HepG2 (cell line): ENCODE data around the gene KAT2A. TPM values are rescaled to one million over a fixed set of nuclear protein-coding genes. Genes with fewer than 3 reads are reported as not detected.

Source experiments
- AKAP8 ChIP-seq: sonication (generic); formaldehyde crosslinking; IDR thresholded peaks from 2 replicates; pipeline ENCODE4 v1.5.1; 2020; ENCODE audit warnings: mild to moderate bottlenecking, missing genetic modification reagents
- CHD2 ChIP-seq: IDR thresholded peaks from 2 replicates; pipeline ENCODE4 v1.6.1; 2011; ENCODE audit warnings: low read depth, low read length, improper control_type of control experiment
- GABPA ChIP-seq, 2 experiments: IDR thresholded peaks; 2 replicates each; pipeline ENCODE4 v1.6.1; 2011 to 2016; ENCODE audit warnings: low read depth in 2 of 2, low read length in 1 of 2, missing biosample characterization in 1 of 2, missing genetic modification characterization in 1 of 2
- HIVEP1 ChIP-seq: sonication (generic); formaldehyde crosslinking; IDR thresholded peaks from 2 replicates; pipeline ENCODE4 v1.4.0; 2020; ENCODE audit warnings: mild to moderate bottlenecking, missing genetic modification reagents
- HNRNPL ChIP-seq: fragments of 200-400 bp; formaldehyde crosslinking; IDR thresholded peaks from 2 replicates; pipeline ENCODE4 v1.6.1; 2017; ENCODE audit warnings: mild to moderate bottlenecking, low read depth, low read length
- KMT2A ChIP-seq: sonication (generic); formaldehyde crosslinking; IDR thresholded peaks from 2 replicates; pipeline ENCODE4 v1.4.0; 2020; ENCODE audit warnings: missing genetic modification reagents
- MAZ ChIP-seq, 2 experiments: sonication (generic) in 1 of 2; formaldehyde crosslinking in 1 of 2; IDR thresholded peaks; 2 replicates each; pipeline versions ENCODE4 v1.5.0 to v1.6.1; 2012 to 2020; ENCODE audit warnings: low read depth in 2 of 2, mild to moderate bottlenecking in 2 of 2, borderline replicate concordance in 1 of 2, improper control_type of control experiment in 1 of 2, low read length in 1 of 2, missing genetic modification reagents in 1 of 2, moderate library complexity in 1 of 2
- NFYC ChIP-seq: IDR thresholded peaks from 2 replicates; pipeline ENCODE4 v1.6.1; 2016; ENCODE audit warnings: missing genetic modification reagents, missing compliant biosample characterization
- PITX1 ChIP-seq: sonication (generic); formaldehyde crosslinking; IDR thresholded peaks from 2 replicates; pipeline ENCODE4 v1.5.1; 2020; ENCODE audit warnings: mild to moderate bottlenecking, missing genetic modification reagents
- RAD21 ChIP-seq: fragments of 450-650 bp; formaldehyde crosslinking; IDR thresholded peaks from 2 replicates; pipeline ENCODE4 v1.5.0; 2020; ENCODE audit warnings: mild to moderate bottlenecking
- RBFOX2 ChIP-seq: fragments of 200-400 bp; formaldehyde crosslinking; IDR thresholded peaks from 2 replicates; pipeline ENCODE4 v1.6.1; 2017; ENCODE audit warnings: low read depth, mild to moderate bottlenecking, low read length
- ZNF264 ChIP-seq: sonication (generic); formaldehyde crosslinking; IDR thresholded peaks from 2 replicates; pipeline ENCODE4 v1.4.0; 2020; ENCODE audit warnings: missing genetic modification reagents
- ZNF383 ChIP-seq: sonication (generic); formaldehyde crosslinking; IDR thresholded peaks from 2 replicates; pipeline ENCODE4 v1.4.0; 2020; ENCODE audit warnings: missing genetic modification reagents, mild to moderate bottlenecking, borderline replicate concordance
- ZNF615 ChIP-seq: sonication (generic); formaldehyde crosslinking; IDR thresholded peaks from 2 replicates; pipeline ENCODE4 v1.5.0; 2020; ENCODE audit warnings: mild to moderate bottlenecking, missing genetic modification reagents, borderline replicate concordance
- ZNF777 ChIP-seq: sonication (generic); formaldehyde crosslinking; IDR thresholded peaks from 2 replicates; pipeline ENCODE4 v1.4.0; 2020; ENCODE audit warnings: missing genetic modification reagents
- ZSCAN21 ChIP-seq: sonication (generic); formaldehyde crosslinking; IDR thresholded peaks from 2 replicates; pipeline ENCODE4 v1.8.0; 2022; ENCODE audit warnings: mild to moderate bottlenecking, missing genetic modification reagents, moderate library complexity, borderline replicate concordance
- polyA plus RNA-seq, 8 experiments: library from polyadenylated mRNA; depleted of rRNA in 3 of 8; stranded (reverse) in 7 of 8; unstranded in 1 of 8; fragments of >200 nt; fragmentation: Illumina TruSeq in 4 of 8; extraction: Trizol in 4 of 8; gene quantifications; 2 replicates each; pipeline versions ENCODE4 v1.2.1 to v1.2.3, GENCODE V29; 2011 to 2016; ENCODE audit warnings: low read depth in 4 of 8, missing spikeins in 1 of 8, mixed read lengths in 1 of 8; ENCODE audit not compliant: insufficient read depth in 1 of 8
- total RNA-seq, 5 experiments: library from RNA; depleted of rRNA; stranded (reverse); fragments of >200 nt; fragmentation: Illumina TruSeq; extraction: Trizol; gene quantifications; 2 replicates each; pipeline ENCODE4 v1.2.3, GENCODE V29; 2016; ENCODE audit warnings: low read depth in 1 of 5
- TF ChIP-seq, protein P1 (sequence below): sonication (generic); formaldehyde crosslinking; IDR thresholded peaks from 2 replicates; pipeline ENCODE4 v1.5.0; 2020; ENCODE audit warnings: mild to moderate bottlenecking, missing genetic modification reagents
- TF ChIP-seq, protein P2 (sequence below): sonication (generic); formaldehyde crosslinking; IDR thresholded peaks from 2 replicates; pipeline ENCODE4 v1.5.1; 2020; ENCODE audit warnings: missing genetic modification reagents, mild to moderate bottlenecking, borderline replicate concordance
- TF ChIP-seq, protein P3 (sequence below): sonication (generic); formaldehyde crosslinking; IDR thresholded peaks from 2 replicates; pipeline ENCODE4 v1.5.1; 2020; ENCODE audit warnings: missing genetic modification reagents, mild to moderate bottlenecking, borderline replicate concordance
- TF ChIP-seq, protein P4 (sequence below): sonication (generic); IDR thresholded peaks from 2 replicates; pipeline ENCODE4 v1.6.1; 2016; ENCODE audit warnings: low read depth, borderline replicate concordance
- TF ChIP-seq, protein P5 (sequence below): sonication (generic); formaldehyde crosslinking; IDR thresholded peaks from 2 replicates; pipeline ENCODE4 v1.4.0; 2020; ENCODE audit warnings: missing genetic modification reagents, borderline replicate concordance

Gene KAT2A
- total and polyA plus RNA-seq, 2 of the 13 experiments (the other 11 are each of a cell fraction or from before 2014, with no cell fraction given), result 29.1 to 90.4 TPM

DNA sequence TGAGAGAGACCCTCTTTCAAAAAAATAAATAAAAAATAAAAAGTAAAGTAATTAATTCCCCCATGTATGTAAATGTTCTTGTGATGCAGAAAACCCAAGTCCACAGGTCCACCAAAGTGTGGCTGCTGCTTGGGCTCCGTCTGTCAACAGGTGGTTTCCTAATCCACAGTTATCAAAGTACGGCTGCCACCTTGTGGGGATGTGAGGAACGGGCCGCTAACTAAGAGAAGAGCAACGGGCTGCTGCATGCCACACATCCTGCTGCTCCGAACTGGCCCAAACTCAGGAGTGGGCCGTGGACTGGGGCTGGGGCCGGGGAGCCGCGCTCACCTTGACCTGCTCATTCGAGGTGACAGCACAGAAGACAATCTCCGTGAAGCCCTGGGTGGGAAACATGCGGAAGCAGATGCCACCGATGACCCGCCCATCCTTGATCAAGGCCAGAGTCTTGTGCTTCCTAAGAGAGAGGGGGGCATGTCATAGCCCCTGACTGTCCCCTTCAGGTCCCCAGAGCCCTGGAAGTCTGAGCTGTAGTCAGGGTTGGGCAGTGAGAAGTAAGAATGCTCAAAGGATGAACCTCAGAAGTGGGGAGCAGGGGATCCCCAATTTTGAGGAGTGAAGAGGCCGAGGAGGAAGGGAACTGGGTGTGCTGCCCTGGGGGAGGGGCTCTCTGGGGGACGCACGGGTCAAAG is 4.3 kb downstream of the KAT2A start (continued):
- TF ChIP-seq, protein P1, sequence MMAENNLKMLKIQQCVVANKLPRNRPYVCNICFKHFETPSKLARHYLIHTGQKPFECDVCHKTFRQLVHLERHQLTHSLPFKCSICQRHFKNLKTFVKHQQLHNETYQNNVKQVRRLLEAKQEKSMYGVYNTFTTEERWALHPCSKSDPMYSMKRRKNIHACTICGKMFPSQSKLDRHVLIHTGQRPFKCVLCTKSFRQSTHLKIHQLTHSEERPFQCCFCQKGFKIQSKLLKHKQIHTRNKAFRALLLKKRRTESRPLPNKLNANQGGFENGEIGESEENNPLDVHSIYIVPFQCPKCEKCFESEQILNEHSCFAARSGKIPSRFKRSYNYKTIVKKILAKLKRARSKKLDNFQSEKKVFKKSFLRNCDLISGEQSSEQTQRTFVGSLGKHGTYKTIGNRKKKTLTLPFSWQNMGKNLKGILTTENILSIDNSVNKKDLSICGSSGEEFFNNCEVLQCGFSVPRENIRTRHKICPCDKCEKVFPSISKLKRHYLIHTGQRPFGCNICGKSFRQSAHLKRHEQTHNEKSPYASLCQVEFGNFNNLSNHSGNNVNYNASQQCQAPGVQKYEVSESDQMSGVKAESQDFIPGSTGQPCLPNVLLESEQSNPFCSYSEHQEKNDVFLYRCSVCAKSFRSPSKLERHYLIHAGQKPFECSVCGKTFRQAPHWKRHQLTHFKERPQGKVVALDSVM (CRISPR knock-in tag), result peak; percentile 59
- TF ChIP-seq, protein P2, sequence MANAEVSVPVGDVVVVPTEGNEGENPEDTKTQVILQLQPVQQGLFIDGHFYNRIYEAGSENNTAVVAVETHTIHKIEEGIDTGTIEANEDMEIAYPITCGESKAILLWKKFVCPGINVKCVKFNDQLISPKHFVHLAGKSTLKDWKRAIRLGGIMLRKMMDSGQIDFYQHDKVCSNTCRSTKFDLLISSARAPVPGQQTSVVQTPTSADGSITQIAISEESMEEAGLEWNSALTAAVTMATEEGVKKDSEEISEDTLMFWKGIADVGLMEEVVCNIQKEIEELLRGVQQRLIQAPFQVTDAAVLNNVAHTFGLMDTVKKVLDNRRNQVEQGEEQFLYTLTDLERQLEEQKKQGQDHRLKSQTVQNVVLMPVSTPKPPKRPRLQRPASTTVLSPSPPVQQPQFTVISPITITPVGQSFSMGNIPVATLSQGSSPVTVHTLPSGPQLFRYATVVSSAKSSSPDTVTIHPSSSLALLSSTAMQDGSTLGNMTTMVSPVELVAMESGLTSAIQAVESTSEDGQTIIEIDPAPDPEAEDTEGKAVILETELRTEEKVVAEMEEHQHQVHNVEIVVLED, result no peak
- 0 out of 2 replicates have a peak, but pooled peaks have one; percentile 35 for TF ChIP-seq ZNF777 (CRISPR knock-in tag)
- TF ChIP-seq, protein P3, sequence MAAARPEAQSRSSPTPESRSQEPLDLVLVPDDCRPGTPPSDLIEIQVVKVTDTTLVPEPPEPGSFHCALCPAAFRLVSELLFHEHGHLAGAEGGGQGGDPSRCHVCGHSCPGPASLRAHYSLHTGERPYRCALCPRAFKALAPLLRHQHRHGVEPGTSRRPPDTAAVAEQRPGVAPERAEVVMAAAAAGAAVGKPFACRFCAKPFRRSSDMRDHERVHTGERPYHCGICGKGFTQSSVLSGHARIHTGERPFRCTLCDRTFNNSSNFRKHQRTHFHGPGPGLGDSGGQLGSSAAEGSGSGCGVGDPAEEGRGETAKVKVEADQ (CRISPR knock-in tag), result no peak
- TF ChIP-seq MAZ (IDR thresholded peaks at IDR 0.05; ENCODE audit: borderline replicate concordance, low read depth, low read length), result no peak
- TF ChIP-seq MAZ (CRISPR knock-in tag; IDR thresholded peaks at IDR 0.05; ENCODE audit: low read depth), result no peak
- TF ChIP-seq RAD21 (CRISPR knock-in tag), result peak; percentile 95
- no peak for TF ChIP-seq ZSCAN21 (CRISPR knock-in tag)
- no peak for TF ChIP-seq AKAP8 (CRISPR knock-in tag)
- TF ChIP-seq RBFOX2, result peak; percentile 24
- TF ChIP-seq GABPA (IDR thresholded peaks at IDR 0.05; ENCODE audit: low read depth, low read length), result no peak
- no peak for TF ChIP-seq GABPA (CRISPR knock-in tag; IDR thresholded peaks at IDR 0.05; ENCODE audit: low read depth)
- TF ChIP-seq PITX1, result peak; percentile 53; the same call in 1 of the 2 replicates
- TF ChIP-seq ZNF615, result no peak
- 0 out of 2 replicates have a peak, but pooled peaks have one; percentile 30 for TF ChIP-seq KMT2A (CRISPR knock-in tag)
- no peak for TF ChIP-seq CHD2
- TF ChIP-seq ZNF383, result no peak
- TF ChIP-seq, protein P4, sequence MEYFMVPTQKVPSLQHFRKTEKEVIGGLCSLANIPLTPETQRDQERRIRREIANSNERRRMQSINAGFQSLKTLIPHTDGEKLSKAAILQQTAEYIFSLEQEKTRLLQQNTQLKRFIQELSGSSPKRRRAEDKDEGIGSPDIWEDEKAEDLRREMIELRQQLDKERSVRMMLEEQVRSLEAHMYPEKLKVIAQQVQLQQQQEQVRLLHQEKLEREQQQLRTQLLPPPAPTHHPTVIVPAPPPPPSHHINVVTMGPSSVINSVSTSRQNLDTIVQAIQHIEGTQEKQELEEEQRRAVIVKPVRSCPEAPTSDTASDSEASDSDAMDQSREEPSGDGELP, result peak; percentile 57; the same call in 1 of the 2 replicates
- TF ChIP-seq NFYC (CRISPR knock-in tag), result no peak
- TF ChIP-seq HNRNPL, result no peak
- TF ChIP-seq ZNF264 (CRISPR knock-in tag), result no peak
- no peak for TF ChIP-seq HIVEP1 (CRISPR knock-in tag)
- TF ChIP-seq, protein P5, sequence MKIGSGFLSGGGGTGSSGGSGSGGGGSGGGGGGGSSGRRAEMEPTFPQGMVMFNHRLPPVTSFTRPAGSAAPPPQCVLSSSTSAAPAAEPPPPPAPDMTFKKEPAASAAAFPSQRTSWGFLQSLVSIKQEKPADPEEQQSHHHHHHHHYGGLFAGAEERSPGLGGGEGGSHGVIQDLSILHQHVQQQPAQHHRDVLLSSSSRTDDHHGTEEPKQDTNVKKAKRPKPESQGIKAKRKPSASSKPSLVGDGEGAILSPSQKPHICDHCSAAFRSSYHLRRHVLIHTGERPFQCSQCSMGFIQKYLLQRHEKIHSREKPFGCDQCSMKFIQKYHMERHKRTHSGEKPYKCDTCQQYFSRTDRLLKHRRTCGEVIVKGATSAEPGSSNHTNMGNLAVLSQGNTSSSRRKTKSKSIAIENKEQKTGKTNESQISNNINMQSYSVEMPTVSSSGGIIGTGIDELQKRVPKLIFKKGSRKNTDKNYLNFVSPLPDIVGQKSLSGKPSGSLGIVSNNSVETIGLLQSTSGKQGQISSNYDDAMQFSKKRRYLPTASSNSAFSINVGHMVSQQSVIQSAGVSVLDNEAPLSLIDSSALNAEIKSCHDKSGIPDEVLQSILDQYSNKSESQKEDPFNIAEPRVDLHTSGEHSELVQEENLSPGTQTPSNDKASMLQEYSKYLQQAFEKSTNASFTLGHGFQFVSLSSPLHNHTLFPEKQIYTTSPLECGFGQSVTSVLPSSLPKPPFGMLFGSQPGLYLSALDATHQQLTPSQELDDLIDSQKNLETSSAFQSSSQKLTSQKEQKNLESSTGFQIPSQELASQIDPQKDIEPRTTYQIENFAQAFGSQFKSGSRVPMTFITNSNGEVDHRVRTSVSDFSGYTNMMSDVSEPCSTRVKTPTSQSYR, result no peak
